ENCODE data around the gene BDKRB1. TPM values are rescaled to one million over a fixed set of nuclear protein-coding genes. Genes with fewer than 3 reads are reported as not detected.

The BDKRB1 gene
- total RNA-seq, 2 donors from 2014 or later = 3.2 to 5.5 TPM

DNA sequence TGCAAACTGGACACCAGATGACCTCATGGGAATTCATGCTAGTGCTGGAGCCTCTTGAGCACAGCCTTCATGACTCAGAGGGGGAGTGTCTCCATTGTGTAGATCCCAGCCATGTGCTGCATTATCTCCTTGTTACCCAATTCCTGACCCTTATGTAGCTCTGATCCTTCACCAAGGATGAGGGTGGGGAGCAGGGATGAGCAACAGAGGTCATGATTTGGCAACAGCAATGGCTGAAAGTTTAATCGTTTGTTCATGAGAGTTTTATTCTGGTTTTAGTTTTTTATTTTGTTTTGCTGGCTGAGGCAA lies 9.5 kb upstream of the BDKRB1 start:
- intact Hi-C loops (cut with DNase I) = no loop called here
- Histone ChIP-seq H3K4me1 (no peaks in the 10 kb centered on the region), H3K27ac (no peak overlapping the region)

DNA sequence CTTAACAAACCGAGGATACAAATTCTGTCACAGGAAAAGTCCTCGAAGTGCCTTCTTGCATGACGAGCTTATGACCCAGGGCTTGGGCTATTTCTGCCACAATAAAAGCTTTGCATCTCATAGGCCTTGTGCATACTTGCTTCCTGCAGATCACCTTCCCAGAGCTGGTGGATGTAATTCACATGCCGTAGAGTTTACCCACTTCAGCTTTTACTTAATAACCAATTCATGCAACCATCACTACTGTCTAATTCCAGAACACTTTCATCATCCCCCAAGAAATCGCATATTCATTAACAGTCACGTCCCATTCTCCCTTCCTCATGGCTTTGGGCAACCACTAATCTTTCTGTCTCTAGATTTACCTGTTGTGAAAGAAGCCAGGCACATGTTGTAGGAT lies 9.0 kb upstream of the BDKRB1 start:
- H3K4me1 ChIP-seq = no peaks in the 10 kb centered on the region
- TF ChIP-seq, protein P1, sequence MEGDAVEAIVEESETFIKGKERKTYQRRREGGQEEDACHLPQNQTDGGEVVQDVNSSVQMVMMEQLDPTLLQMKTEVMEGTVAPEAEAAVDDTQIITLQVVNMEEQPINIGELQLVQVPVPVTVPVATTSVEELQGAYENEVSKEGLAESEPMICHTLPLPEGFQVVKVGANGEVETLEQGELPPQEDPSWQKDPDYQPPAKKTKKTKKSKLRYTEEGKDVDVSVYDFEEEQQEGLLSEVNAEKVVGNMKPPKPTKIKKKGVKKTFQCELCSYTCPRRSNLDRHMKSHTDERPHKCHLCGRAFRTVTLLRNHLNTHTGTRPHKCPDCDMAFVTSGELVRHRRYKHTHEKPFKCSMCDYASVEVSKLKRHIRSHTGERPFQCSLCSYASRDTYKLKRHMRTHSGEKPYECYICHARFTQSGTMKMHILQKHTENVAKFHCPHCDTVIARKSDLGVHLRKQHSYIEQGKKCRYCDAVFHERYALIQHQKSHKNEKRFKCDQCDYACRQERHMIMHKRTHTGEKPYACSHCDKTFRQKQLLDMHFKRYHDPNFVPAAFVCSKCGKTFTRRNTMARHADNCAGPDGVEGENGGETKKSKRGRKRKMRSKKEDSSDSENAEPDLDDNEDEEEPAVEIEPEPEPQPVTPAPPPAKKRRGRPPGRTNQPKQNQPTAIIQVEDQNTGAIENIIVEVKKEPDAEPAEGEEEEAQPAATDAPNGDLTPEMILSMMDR (IDR thresholded peaks at IDR 0.05) = no peak
- H3K27ac ChIP-seq = no peak overlapping the region
- H3K9me3 ChIP-seq = no peaks in the 10 kb centered on the region
- intact Hi-C loops (cut with DNase I) = no loop called here
- H3K36me3 ChIP-seq = no peaks in the 10 kb centered on the region
- no peaks in the 10 kb centered on the region for H3K27me3 ChIP-seq
- no peak overlapping the region for H3K4me3 ChIP-seq
- no peak overlapping the region for H3K9ac ChIP-seq (ENCODE audit: low read depth in 2 of 2, low read length in 2 of 2)
- DNase-seq = no peak

More for the DNA sequence above, 9.5 kb upstream of the BDKRB1 start:
- Histone ChIP-seq H3K27me3 (no peaks in the 10 kb centered on the region), H3K36me3 (no peaks in the 10 kb centered on the region), H3K4me3 (no peak overlapping the region), H3K9me3 (no peaks in the 10 kb centered on the region), H3K9ac (ENCODE audit: low read depth in 2 of 2, low read length in 2 of 2) (no peak overlapping the region)
- TF ChIP-seq, protein P1 (IDR thresholded peaks at IDR 0.05) = no peak
- no peak for DNase-seq

DNA sequence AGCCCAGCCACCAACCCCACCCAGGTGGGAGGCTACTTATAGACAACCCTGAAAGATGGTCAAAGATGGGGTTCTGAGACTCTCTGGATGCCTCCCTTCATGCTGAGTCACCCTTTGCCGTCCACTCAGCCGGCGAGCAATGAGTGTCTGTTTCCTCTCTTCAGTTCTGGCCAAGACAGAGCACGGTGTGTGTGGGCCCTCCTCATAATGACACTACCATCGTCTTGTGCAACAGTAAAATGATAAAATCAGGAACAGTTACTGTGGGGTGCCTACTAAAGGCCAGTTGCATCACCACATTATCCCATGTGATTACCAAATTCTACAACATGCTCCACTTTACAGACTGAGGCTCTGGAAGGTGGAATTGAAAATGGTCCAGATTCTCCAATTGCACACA lies 7.0 kb upstream of the BDKRB1 start:
- Histone ChIP-seq H3K4me1 (no peaks in the 10 kb centered on the region), H3K27me3 (no peaks in the 10 kb centered on the region), H3K9me3 (no peaks in the 10 kb centered on the region), H3K4me3 (no peak overlapping the region), H3K27ac (no peak overlapping the region), H3K36me3 (no peaks in the 10 kb centered on the region), H3K9ac (ENCODE audit: low read depth in 2 of 2, low read length in 2 of 2) (no peak overlapping the region)
- TF ChIP-seq, protein P1 (IDR thresholded peaks at IDR 0.05) = no peak
- DNase-seq = no peak
- intact Hi-C loops (cut with DNase I) = no loop called here

DNA sequence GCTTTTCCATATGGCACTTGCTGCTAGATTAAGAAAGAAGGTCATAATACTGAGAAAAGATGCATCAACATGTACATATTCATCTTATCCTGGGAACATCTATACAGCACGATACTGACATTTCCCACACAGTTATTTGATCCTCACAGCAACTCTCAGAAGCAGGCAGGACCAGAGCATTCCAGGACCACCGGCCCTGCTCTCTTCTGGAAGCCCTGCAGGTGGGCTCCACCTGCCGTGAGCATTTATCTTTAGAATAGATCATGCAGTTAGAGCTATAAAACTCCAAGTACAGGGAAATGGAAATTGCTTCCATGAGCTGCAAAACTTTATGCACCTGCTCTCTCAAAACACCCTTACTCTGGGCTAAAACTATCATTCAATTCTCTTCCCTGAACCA lies 5.5 kb upstream of the BDKRB1 start:
- Histone ChIP-seq H3K9ac (ENCODE audit: low read depth in 2 of 2, low read length in 2 of 2) (no peak overlapping the region), H3K4me3 (no peak overlapping the region), H3K9me3 (no peaks in the 10 kb centered on the region), H3K27me3 (no peaks in the 10 kb centered on the region), H3K27ac (peak overlapping the region; percentile 14), H3K4me1 (no peaks in the 10 kb centered on the region), H3K36me3 (no peaks in the 10 kb centered on the region)
- no peak for DNase-seq
- TF ChIP-seq, protein P1 (IDR thresholded peaks at IDR 0.05) = no peak
- intact Hi-C loops (cut with DNase I) = no loop called here

DNA sequence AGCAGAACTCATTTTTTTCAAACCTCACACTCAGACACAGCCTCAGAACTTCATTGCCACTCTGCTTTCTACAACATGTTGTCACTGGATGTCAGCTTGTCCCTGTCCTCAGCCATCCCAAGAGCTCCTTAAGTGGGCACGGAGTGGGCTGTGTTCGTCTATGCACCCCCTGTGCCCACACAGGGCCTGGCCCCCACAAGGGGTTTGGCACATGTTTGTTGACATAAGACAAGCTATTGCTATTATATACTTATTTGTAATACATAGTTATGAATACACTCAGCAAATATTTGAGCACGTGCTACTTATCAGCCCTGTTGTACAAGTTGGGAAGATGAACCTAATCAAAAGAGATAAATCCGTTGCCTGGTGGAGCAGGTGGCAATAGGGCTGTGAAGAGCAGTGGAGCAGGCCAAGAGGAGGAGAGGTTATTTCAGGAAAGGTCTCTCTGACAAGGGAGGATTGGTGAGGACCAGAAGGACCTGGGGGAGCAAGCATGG lies 4.3 kb upstream of the BDKRB1 start:
- no peak overlapping the region for H3K9ac ChIP-seq (ENCODE audit: low read depth in 2 of 2, low read length in 2 of 2)
- H3K36me3 ChIP-seq = no peaks in the 10 kb centered on the region
- H3K27ac ChIP-seq = no peak overlapping the region
- no peak overlapping the region for H3K4me3 ChIP-seq
- intact Hi-C loops (cut with DNase I) = no loop called here
- H3K27me3 ChIP-seq = no peaks in the 10 kb centered on the region
- no peaks in the 10 kb centered on the region for H3K4me1 ChIP-seq
- TF ChIP-seq, protein P1 (IDR thresholded peaks at IDR 0.05) = no peak
- no peaks in the 10 kb centered on the region for H3K9me3 ChIP-seq
- DNase-seq = no peak
